Bronchial epithelial cell (primary cell): ENCODE data around the gene VCL. TPM values are rescaled to one million over a fixed set of nuclear protein-coding genes. Genes with fewer than 3 reads are reported as not detected.

Source experiments
- DNase-seq: peaks from one replicate; pipeline ENCODE4 v3.0.0-alpha.2; 2010; ENCODE audit warnings: low read depth
- FAIRE-seq: peaks from 2 replicates; lab custom pipeline; 2011; peaks lifted over from hg19 to GRCh38; lab: Jason Lieb, UNC
- H3K27me3 ChIP-seq: 2 replicates; pipeline ENCODE4 v1.5.1; 2011; ENCODE audit warnings: low read length; ENCODE audit not compliant: control insufficient read depth, insufficient read depth
- H3K36me3 ChIP-seq: 2 replicates; pipeline ENCODE4 v1.5.1; 2011; ENCODE audit warnings: low read length; ENCODE audit not compliant: control insufficient read depth, insufficient read depth
- H3K4me3 ChIP-seq: 2 replicates; pipeline ENCODE4 v1.5.1; 2011; ENCODE audit warnings: mild to moderate bottlenecking, low read depth, low read length, control low read depth
- CTCF ChIP-seq: IDR thresholded peaks from 2 replicates; pipeline ENCODE4 v1.5.1; 2011; ENCODE audit warnings: mild to moderate bottlenecking, moderate library complexity, low read length, control low read depth, inconsistent platforms; ENCODE audit not compliant: insufficient read depth, severe bottlenecking
- total RNA-seq: library from RNA; depleted of rRNA; stranded (reverse); fragments of >200 nt; gene quantifications from 2 replicates; pipeline ENCODE4 v1.2.1, GENCODE V29; 2014

VCL gene
- total RNA-seq, 1 donor from 2014 or later, result 40.8 TPM

- H3K36me3 ChIP-seq, result peaks cover 11% of the 10 kb centered on the region
- TF ChIP-seq CTCF, result no peak
- no peak overlapping the region for H3K4me3 ChIP-seq
- H3K27me3 ChIP-seq, result no peaks in the 10 kb centered on the region
- DNase-seq (no peak), FAIRE-seq (no peak)
These were observed 87.0 kb downstream of the VCL start for GRCh38 chr10:74084955-74085354.

GRCh38 chr10:74086317-74086716 lies 88.4 kb downstream of the VCL start:
- TF ChIP-seq CTCF, result no peak
- peaks cover 14% of the 10 kb centered on the region for H3K36me3 ChIP-seq
- H3K27me3 ChIP-seq, result no peaks in the 10 kb centered on the region
- DNase-seq, result no peak
- H3K4me3 ChIP-seq, result no peak overlapping the region
- no peak for FAIRE-seq

- peaks cover 23% of the 10 kb centered on the region for H3K36me3 ChIP-seq
- no peaks in the 10 kb centered on the region for H3K27me3 ChIP-seq
- no peak overlapping the region for H3K4me3 ChIP-seq
- no peak for FAIRE-seq
- TF ChIP-seq CTCF, result no peak
- no peak for DNase-seq
These were observed 90.8 kb downstream of the VCL start for GRCh38 chr10:74088722-74089121.

- Histone ChIP-seq H3K36me3 (peaks cover 34% of the 10 kb centered on the region), H3K27me3 (no peaks in the 10 kb centered on the region), H3K4me3 (no peak overlapping the region)
- no peak for FAIRE-seq
- TF ChIP-seq CTCF, result no peak
- DNase-seq, result no peak
These were observed 94.5 kb downstream of the VCL start for GRCh38 chr10:74092372-74092771.

- no peaks in the 10 kb centered on the region for H3K27me3 ChIP-seq
- H3K36me3 ChIP-seq, result peaks cover 35% of the 10 kb centered on the region
- no peak for TF ChIP-seq CTCF
- DNase-seq, result no peak
- no peak overlapping the region for H3K4me3 ChIP-seq
- FAIRE-seq, result no peak
These were observed 95.7 kb downstream of the VCL start for GRCh38 chr10:74093530-74094164.

GRCh38 chr10:74094231-74094630 lies 96.3 kb downstream of the VCL start:
- Histone ChIP-seq H3K4me3 (no peak overlapping the region), H3K36me3 (peaks cover 29% of the 10 kb centered on the region), H3K27me3 (no peaks in the 10 kb centered on the region)
- TF ChIP-seq CTCF, result no peak
- FAIRE-seq, result no peak
- DNase-seq, result no peak
